H1 (cell line): ENCODE measurements around the gene RRBP1. TPM values are rescaled to one million over a fixed set of nuclear protein-coding genes. Genes with fewer than 3 reads are reported as not detected.

Source experiments
- ASH2L ChIP-seq: fragments of 200-600, 300-600 bp; sonication (generic); IDR thresholded peaks from one replicate; pipeline ENCODE4 v1.7.1; 2017; ENCODE audit warnings: low read length
- CBX8 ChIP-seq: fragments of 300-800, 300-1000 bp; sonication (generic); IDR thresholded peaks from 2 replicates; pipeline ENCODE4 v1.7.1; 2016; ENCODE audit warnings: low read depth, low read length, borderline replicate concordance
- CREB1 ChIP-seq: IDR thresholded peaks from 2 replicates; pipeline ENCODE4 v1.6.1; 2012; ENCODE audit warnings: inconsistent platforms
- HDAC2 ChIP-seq, 2 experiments: fragments of 300-600 bp in 1 of 2; sonication (generic) in 1 of 2; IDR thresholded peaks; 2 replicates each; pipeline ENCODE4 v1.6.1; 2011 to 2012; ENCODE audit warnings: low read depth in 2 of 2, low read length in 2 of 2, mild to moderate bottlenecking in 2 of 2, moderate library complexity in 2 of 2, borderline replicate concordance in 1 of 2, inconsistent platforms in 1 of 2
- RBBP5 ChIP-seq: IDR thresholded peaks from 2 replicates; pipeline ENCODE4 v1.7.1; 2012; ENCODE audit warnings: low read depth, mild to moderate bottlenecking, inconsistent platforms, low read length, moderate library complexity, borderline replicate concordance
- SIX5 ChIP-seq: IDR thresholded peaks from 2 replicates; pipeline ENCODE4 v1.6.1; 2011; ENCODE audit warnings: mild to moderate bottlenecking, low read depth, low read length
- SP4 ChIP-seq: IDR thresholded peaks from 2 replicates; pipeline ENCODE4 v1.6.1; 2012; ENCODE audit warnings: low read length, inconsistent platforms
- SUZ12 ChIP-seq: fragments of 200-600 bp; sonication (generic); IDR thresholded peaks from 2 replicates; pipeline ENCODE4 v1.6.1; 2012; ENCODE audit warnings: mild to moderate bottlenecking, inconsistent platforms, low read length, moderate library complexity, mixed read lengths
- TBP ChIP-seq: IDR thresholded peaks from 2 replicates; pipeline ENCODE4 v1.6.1; 2011; ENCODE audit warnings: low read depth, low read length, improper control_type of control experiment
- polyA plus RNA-seq, 7 experiments: library from polyadenylated mRNA; depleted of rRNA in 3 of 7; stranded (reverse) in 5 of 7; unstranded in 2 of 7; fragments of >200 nt in 5 of 7; fragments of 200-250 nt in 2 of 7; gene quantifications; 1 replicate in 5 of 7; 2 replicates in 1 of 7; 4 replicates in 1 of 7; pipeline versions ENCODE4 v1.2.1 to v1.2.3, GENCODE V29; 2011 to 2013; ENCODE audit warnings: missing spikeins in 2 of 7, mixed read lengths in 2 of 7
- total RNA-seq: library from RNA; stranded (reverse); fragmentation: NEBNext Ultra II Directional; extraction: Animal tissue kit (Norgen Biotek cat#: 25700); gene quantifications from 2 replicates; pipeline ENCODE4 v1.2.1, GENCODE V29; 2021

The RRBP1 gene
- total and polyA plus RNA-seq, 2 of the 8 experiments (the other 6 are each of a cell fraction or from before 2014, with no cell fraction given), result 15.9 to 157 TPM

GRCh38 chr20:17568972-17569521 is 113.0 kb downstream of the RRBP1 start (continued):
- TF ChIP-seq SUZ12, result no peak
- TF ChIP-seq CREB1, result no peak
- peak; percentile 74 for TF ChIP-seq RBBP5
- TF ChIP-seq ASH2L, result peak; percentile 69
- TF ChIP-seq HDAC2 (IDR thresholded peaks at IDR 0.05; ENCODE audit: borderline replicate concordance in 1 of 2, low read depth in 2 of 2, low read length in 2 of 2), result 0 out of 4 replicates have a peak, but pooled peaks of 1 of the 2 experiments have one; percentile 26
- TF ChIP-seq TBP, result no peak
- no peak for TF ChIP-seq SP4
- no peak for TF ChIP-seq SIX5
- TF ChIP-seq CBX8, result no peak
